ENCODE results near the gene APC.
A peak's percentile ranks its signal among the peaks of the same experiment; 100 is the strongest.

Gene APC

DNA sequence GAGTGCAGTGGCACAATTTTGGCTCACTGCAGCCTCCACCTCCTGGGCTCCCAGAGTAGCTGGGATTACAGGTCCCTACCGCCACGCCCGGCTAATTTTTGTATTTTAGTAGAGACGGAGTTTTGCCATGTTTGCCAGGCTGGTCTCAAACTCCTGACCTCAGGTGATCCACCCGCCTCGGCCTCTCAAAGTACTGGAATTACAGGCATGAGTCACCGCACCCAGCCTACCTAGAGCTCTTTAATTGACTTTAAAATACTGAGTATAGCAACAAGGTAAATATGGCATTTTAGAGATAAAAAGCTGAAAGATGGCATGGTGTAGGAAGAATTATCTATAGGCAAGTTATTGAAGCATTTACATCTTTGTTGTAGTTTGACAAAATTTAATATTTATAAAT lies 21.0 kb downstream of the APC start:
- intact Hi-C loops (cut with DNase I): loop anchor here (10.0 kb wide), 1 partner anchor 166 kb away; the partner anchor contains the start of gene REEP5
- peak in 6 of 42 donors; percentile 10 to 57 (median 35) for DNase-seq

DNA sequence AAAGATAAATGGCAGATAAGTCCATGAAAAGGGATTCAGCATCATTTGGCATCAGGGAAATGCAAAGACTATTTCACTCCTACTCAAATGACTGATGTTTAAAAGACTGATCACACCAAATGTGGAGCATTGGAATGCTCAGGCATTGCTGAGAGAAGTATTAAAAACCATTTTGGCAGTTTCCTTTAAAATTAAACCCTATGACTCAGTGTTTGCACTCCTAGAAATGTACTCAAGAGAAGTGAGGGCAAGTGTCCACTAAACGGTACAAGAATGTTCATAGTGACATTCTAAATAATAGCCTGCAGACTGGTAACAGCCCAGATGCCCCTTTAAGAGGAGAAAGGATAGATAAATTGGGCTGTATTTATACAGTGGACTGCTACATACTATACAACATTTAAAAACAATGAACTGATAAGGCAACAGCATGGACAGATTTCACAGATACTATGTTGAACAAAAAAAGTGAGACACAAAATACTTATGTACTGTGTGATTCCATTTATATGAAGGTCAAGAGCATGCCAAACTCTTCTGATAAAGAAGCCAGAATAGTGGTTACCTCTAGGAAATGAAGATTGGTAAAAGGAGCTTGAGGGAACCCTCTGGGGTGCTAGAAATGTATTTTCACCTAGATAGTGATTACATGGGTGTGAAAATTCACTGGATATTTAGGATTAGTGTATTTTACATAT lies 24.6 kb downstream of the APC start:
- intact Hi-C loops (cut with DNase I): no loop called here

DNA sequence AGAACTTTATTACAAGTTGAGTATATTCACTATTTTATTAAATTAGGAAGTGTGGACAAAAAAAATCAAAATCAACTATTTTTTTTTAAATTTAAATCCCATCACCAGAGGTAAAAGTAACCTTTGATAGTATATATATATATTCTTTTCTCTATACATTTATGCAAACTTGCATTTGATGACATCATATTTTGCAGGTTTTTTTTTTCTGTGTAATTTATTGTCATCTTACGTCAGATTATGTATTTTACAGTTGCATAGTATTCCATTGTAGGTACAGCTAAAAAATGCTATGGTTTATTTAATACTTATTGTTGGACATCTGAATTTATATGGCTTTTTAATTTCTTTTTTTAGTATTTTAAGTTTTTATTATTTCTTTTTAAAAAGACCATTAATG lies 25.5 kb downstream of the APC start:
- DNase-seq: no peak
- intact Hi-C loops (cut with DNase I): no loop called here

More for the DNA sequence above, 24.6 kb downstream of the APC start:
- DNase-seq: no peak

GRCh38 chr5:112772124-112772523 lies 34.4 kb downstream of the APC start:
- intact Hi-C loops (cut with DNase I): no loop called here
- DNase-seq: no peak

GRCh38 chr5:112776301-112776856 lies 38.7 kb downstream of the APC start:
- intact Hi-C loops (cut with DNase I): no loop called here

DNA sequence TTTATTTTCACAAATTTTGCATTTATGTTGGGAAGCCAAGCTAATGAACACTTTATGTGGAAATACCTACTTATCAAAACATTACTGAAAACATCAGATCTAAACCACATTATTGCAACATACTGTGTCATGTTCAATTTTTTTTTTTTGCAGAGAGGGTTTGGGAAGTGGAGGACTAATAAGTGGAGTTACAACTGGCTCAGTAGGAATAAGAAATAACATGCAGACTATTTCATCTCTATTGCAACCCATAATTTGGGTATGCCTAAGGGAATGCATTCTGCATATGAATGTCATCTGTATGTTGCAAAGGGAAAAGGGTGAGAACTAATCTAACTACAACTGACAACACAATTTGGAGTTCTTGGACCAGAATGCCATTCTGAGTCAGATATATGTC lies 41.8 kb downstream of the APC start:
- DNase-seq: no peak
- intact Hi-C loops (cut with DNase I): no loop called here

More at GRCh38 chr5:112776301-112776856, 38.7 kb downstream of the APC start:
- DNase-seq: no peak

GRCh38 chr5:112784726-112785125 lies 47.0 kb downstream of the APC start:
- intact Hi-C loops (cut with DNase I): no loop called here
- DNase-seq: no peak

DNA sequence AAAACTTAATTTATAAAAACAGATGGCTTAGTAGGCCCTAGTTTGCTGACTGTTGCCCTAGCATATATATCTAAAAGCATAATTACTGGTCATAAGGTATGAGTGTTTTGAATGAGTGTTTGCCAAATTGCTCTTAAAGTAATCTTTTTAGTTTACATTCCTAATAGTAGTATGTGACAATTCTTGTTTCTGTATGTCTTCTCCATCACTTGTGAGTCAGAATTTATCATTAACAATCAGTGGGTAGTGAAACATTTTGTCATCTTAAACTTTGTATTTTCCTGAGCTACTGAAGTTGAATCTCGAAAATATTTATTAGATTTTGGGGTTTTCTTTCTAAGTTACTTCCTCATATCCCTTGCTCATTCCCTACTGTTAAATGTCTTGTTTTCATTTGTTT lies 49.6 kb downstream of the APC start:
- intact Hi-C loops (cut with DNase I): no loop called here
- DNase-seq: no peak

DNA sequence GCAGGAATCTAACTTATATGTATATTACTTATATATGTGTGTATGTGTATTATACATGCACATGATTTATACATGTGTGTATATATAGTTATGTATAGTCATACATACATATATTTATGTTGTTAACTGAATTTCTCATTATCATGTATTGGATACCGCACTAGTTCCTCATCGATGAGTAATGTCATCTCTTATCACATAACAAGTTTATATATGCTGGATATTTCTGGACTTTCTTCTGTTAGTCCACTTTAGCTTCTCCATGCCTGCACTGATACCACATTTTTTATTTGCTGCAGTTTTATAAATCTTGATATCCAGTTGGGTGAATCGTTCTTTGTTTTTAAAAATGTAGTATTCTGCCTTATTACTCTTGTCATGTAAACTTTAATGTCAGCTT lies 50.2 kb downstream of the APC start:
- intact Hi-C loops (cut with DNase I): no loop called here
- DNase-seq: no peak

DNA sequence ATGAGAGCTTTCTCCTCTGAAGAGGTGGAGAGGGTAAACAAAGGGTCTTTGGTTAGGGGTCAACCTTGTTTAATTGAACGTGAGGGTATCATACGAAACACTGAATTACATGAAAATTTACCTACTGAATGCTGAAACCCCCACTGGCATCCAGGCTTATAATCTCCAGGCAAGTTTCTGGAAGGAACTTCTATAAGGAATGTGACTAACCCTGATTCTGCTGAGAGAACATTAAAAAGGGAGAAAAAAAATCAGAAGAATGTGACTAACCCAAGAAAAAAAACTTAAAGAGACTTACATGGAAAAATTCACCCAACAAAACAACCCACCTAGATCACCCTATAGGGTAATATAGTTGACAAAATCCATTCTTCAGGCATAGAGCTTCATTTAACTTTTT lies 55.5 kb downstream of the APC start:
- DNase-seq: no peak
- intact Hi-C loops (cut with DNase I): no loop called here

DNA sequence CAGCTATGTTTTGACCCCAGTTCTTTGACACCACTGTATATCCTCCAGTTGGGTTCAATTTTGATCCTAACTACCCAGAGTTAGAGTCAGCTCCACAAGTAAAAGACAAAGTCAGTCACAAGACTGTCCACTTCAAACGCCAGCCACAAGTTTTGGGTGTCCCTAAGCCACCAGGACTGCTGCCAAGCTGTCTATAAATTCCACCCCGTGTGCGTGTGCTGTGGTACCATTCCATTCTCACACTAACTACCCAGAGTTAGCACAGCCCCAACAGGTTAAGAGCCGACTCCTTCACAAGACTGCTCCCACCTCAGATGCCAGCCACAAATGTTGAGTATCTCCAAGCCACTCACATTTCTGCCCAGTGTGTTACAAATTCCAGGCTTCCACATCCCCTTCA lies 56.7 kb downstream of the APC start:
- no peak for DNase-seq
- intact Hi-C loops (cut with DNase I): no loop called here

DNA sequence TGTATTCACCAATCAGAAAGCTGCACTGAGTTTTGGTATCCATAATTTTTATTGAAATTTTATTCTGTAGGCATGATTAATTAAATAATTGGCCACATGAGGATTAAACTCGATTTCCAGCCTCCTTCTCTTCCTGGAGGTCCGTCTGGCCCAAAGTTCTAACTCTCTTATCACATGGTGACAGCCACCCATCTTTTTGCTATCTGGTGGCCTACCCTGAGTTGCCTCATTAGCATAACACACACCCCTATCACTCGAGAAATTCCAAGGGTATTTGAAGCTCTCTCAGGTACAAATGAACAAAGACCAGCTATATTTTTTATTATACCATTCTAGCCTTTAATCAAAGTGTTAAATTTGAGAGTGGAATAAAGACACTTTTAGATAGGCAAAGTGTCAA lies 57.7 kb downstream of the APC start:
- DNase-seq: no peak
- intact Hi-C loops (cut with DNase I): no loop called here

DNA sequence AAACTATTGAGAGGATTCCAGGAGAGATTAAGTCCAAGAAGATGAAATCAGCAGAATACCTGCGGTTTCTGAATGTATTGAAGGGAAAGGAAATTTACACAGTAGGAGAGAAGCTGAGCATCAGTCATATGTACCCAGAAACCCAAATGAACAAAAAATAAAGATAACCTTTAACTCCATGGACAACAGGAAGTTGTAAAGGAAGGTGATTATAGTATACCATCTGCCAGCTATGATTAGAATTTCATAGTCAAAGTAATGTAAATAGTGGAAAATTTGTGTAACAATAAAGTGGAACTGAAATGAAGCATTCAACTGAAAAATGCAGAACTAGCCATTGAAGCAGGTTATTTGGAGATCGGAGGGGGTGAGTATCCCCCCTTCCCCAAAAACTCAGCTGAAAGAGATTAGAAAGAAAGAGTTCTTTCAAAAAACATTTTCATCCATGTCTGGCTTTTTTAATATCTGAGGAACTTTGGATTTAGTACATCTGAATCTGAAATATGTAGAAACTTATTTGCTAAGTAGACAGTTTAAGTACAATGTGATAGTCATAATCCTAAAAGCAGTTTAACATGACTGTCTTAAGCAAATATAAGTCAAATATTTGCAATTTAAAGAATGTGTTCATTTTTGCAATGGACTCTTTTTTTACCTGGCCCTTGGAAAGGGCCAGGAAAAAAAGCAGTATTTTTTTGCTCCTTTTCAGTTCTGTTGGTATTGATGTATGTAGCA lies 58.4 kb downstream of the APC start:
- DNase-seq: no peak
- intact Hi-C loops (cut with DNase I): no loop called here

- intact Hi-C loops (cut with DNase I): no loop called here
- no peak for DNase-seq
Observed at GRCh38 chr5:112799661-112800060, 62.0 kb downstream of the APC start.

GRCh38 chr5:112800891-112801290 lies 63.2 kb downstream of the APC start:
- intact Hi-C loops (cut with DNase I): no loop called here
- no peak for DNase-seq

DNA sequence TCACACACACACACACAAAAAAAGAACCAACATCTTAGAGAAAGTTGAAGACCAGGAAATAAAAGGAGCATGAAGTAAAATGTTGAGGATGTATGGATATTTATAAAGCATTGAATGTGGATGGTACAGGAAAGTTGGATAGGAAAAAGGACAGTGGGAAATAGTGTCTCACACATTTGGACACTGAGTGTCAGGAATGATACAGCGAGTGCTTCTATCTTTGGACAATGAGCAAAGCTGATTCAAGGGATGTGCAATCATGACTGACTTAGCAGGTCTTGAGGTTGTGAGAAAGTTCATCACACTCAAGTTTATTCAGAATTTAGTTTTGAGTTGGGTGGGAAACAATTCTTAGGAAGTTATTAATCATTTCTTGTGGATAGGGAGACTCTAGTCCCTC lies 73.3 kb downstream of the APC start:
- DNase-seq: no peak
- intact Hi-C loops (cut with DNase I): no loop called here

DNA sequence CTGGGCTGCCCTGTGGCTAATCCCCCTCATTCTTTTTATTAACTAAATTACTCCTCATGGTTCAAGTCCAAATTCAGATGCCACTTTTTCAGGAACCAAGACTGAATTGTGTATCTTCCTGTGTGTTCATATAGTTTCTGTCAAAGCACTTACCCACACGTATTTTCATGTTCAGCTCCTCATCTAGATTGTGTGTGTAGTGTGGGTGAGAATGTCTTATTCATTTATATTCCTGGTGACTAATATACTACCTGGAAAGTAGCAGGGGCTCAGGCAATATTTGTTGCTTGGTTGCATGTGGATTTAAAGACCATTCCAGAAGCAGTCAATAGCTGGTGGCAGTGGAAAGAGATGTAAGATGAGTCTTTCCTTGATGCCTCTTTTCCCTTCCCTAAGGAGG lies 74.9 kb downstream of the APC start:
- no peak for DNase-seq
- intact Hi-C loops (cut with DNase I): no loop called here

GRCh38 chr5:112820246-112820645 lies 82.6 kb downstream of the APC start:
- no peak for DNase-seq
- intact Hi-C loops (cut with DNase I): no loop called here

- intact Hi-C loops (cut with DNase I): no loop called here
- no peak for DNase-seq
Observed at GRCh38 chr5:112822456-112822855, 84.8 kb downstream of the APC start.

- no peak for DNase-seq
- intact Hi-C loops (cut with DNase I): no loop called here
Observed at GRCh38 chr5:112823181-112823580, 85.5 kb downstream of the APC start.

DNA sequence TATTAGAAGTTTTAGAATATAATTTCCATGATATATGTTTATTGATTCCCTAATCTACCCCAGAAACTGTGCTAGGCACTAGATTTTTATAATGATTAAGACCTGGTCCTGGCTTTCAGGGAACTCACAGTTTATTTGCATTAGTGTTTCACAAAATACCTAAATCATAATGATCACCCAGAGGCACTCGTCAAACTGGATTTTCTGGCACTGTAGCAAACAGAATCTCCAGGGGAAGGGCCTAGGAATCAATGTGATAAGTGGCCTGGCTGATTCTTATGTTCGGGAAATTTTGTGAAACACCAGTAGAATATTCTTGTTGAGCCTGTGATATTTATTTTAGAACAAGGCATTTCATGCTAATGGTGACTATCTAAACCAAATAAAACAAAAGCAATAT lies 86.0 kb downstream of the APC start:
- no peak for DNase-seq
- intact Hi-C loops (cut with DNase I): no loop called here
